HG03575 (cell line): ENCODE data around the gene GNG3.
"Not testable (repeated sequence)": the region's sequence is repeated elsewhere in the genome, so short reads cannot be mapped to it uniquely, and the experiment has no call there.

Experiments used
- ATAC-seq: cut with Tn5 transposase; IDR thresholded peaks from one replicate; pipeline ENCODE4 v1.9.1; 2021; ENCODE audit not compliant: unreplicated experiment, insufficient number of reproducible peaks, low FRiP score; ENCODE audit errors: extremely low read depth

GNG3 gene

GRCh38 chr11:62715150-62716130 is 8.0 kb downstream of the GNG3 start:
- no peak for ATAC-seq

- no peak for ATAC-seq
Measured at GRCh38 chr11:62716206-62716605, 8.7 kb downstream of the GNG3 start.

GRCh38 chr11:62716816-62717215 is 9.3 kb downstream of the GNG3 start:
- no peak for ATAC-seq

GRCh38 chr11:62719302-62719978 is 12.0 kb downstream of the GNG3 start:
- no peak for ATAC-seq

GRCh38 chr11:62721994-62722393 is 14.5 kb downstream of the GNG3 start:
- ATAC-seq: no peak

- ATAC-seq: no peak
Measured at GRCh38 chr11:62724171-62724570, 16.7 kb downstream of the GNG3 start.

- ATAC-seq: no peak
Measured at GRCh38 chr11:62725646-62726045, 18.2 kb downstream of the GNG3 start.

- ATAC-seq: no peak
Measured at GRCh38 chr11:62726156-62726914, 18.9 kb downstream of the GNG3 start.

GRCh38 chr11:62726915-62727164 is 19.4 kb downstream of the GNG3 start:
- ATAC-seq: no peak

GRCh38 chr11:62727165-62727871 is 19.8 kb downstream of the GNG3 start, which contains the start of gene HNRNPUL2:
TSS of gene HNRNPUL2 (minus strand) at chr11:62727457. CDS start at chr11:62727156, 301 bp downstream.
- peak; percentile 36 for ATAC-seq

- ATAC-seq: peak; percentile 43
Measured at GRCh38 chr11:62727872-62728170, 20.3 kb downstream of the GNG3 start.

- ATAC-seq: peak; percentile 4
Measured at GRCh38 chr11:62728171-62728988, 20.9 kb downstream of the GNG3 start, which contains the start of gene TTC9C. TSS of gene TTC9C (plus strand) at chr11:62728486. CDS start at chr11:62728849, 363 bp downstream.

GRCh38 chr11:62730076-62730475 is 22.6 kb downstream of the GNG3 start:
- not testable (repeated sequence) for ATAC-seq

- ATAC-seq: no peak
Measured at GRCh38 chr11:62732830-62733229, 25.4 kb downstream of the GNG3 start.

GRCh38 chr11:62737196-62737595 is 29.7 kb downstream of the GNG3 start:
- ATAC-seq: no peak

- no peak for ATAC-seq
Measured at GRCh38 chr11:62747475-62748160, 40.1 kb downstream of the GNG3 start.

GRCh38 chr11:62749931-62750330 is 42.5 kb downstream of the GNG3 start:
- ATAC-seq: not testable (repeated sequence)
